GM10248 (cell line): Measurements from ENCODE around the gene KDELR1.

Source experiments
- CTCF ChIA-PET: fragments of 300-600 bp; sonication (Branson Sonifier 250); formaldehyde crosslinking; extraction: SDS; loops from one replicate; lab custom pipeline; 2021; ENCODE audit warnings: antibody characterized with exemption; lab: Yijun Ruan, JAX
- POLR2A ChIA-PET: fragments of 350-650 bp; sonication (Branson Sonifier 250); formaldehyde crosslinking; extraction: SDS; loops from one replicate; lab custom pipeline; 2020; ENCODE audit warnings: antibody characterized with exemption; lab: Yijun Ruan, JAX
- DNase-seq: peaks from one replicate; pipeline ENCODE4 v3.0.0; 2012; ENCODE audit errors: extremely low spot score
- CTCF ChIP-seq: IDR thresholded peaks from 2 replicates; pipeline ENCODE4 v1.5.1; 2012; ENCODE audit warnings: mild to moderate bottlenecking, low read depth; ENCODE audit errors: extremely low read depth, missing control alignments, control extremely low read depth

KDELR1 gene

GRCh38 chr19:48400018-48400742 is 8.8 kb upstream of the KDELR1 start:
- peak; percentile 43 for DNase-seq
- ChIA-PET POLR2A (interaction anchor here (0.9 kb wide), 1 partner anchor 36 kb away, joined by 6 read pairs; the partner anchor contains the start of genes SYNGR4 and TMEM143), CTCF (interaction anchor here (0.9 to 5.5 kb wide), 4 partner anchors 9 to 188 kb away, joined by 3 to 38 read pairs (median 3); partner anchors contain the start of genes KDELR1, SYNGR4 and TMEM143)
- no peak for TF ChIP-seq CTCF

GRCh38 chr19:48398375-48399235 is 7.3 kb upstream of the KDELR1 start:
- POLR2A ChIA-PET = no interaction called here

GRCh38 chr19:48398102-48398374 is 6.7 kb upstream of the KDELR1 start:
- CTCF ChIA-PET = no interaction called here
- no peak for DNase-seq
- POLR2A ChIA-PET = no interaction called here
- TF ChIP-seq CTCF = no peak

More at GRCh38 chr19:48398375-48399235, 7.3 kb upstream of the KDELR1 start:
- no peak for TF ChIP-seq CTCF
- CTCF ChIA-PET = no interaction called here
- peak; percentile 90 for DNase-seq

- POLR2A ChIA-PET = no interaction called here
Measured at GRCh38 chr19:48397263-48398101, 6.1 kb upstream of the KDELR1 start.

GRCh38 chr19:48396824-48397176 is 5.4 kb upstream of the KDELR1 start:
- ChIA-PET CTCF (no interaction called here), POLR2A (no interaction called here)
- no peak for DNase-seq
- TF ChIP-seq CTCF = no peak

More at GRCh38 chr19:48397263-48398101, 6.1 kb upstream of the KDELR1 start:
- no peak for TF ChIP-seq CTCF
- DNase-seq = no peak
- CTCF ChIA-PET = no interaction called here
